Posterior cingulate gyrus (tissue), 11 donors: ENCODE results near the gene HNRNPUL1.

Source experiments
- DNase-seq, 10 donors: peaks; one replicate each; pipeline versions ENCODE4 v3.0.0 to v3.0.0-alpha.2; 2020 to 2021; ENCODE audit warnings: mixed read lengths in 3 of 10
- intact Hi-C: fragments of 100-400 bp; cut with DNase I; formaldehyde crosslinking; loops from one replicate; pipeline ENCODE4 v1.15.1; 2023

The HNRNPUL1 gene

DNA sequence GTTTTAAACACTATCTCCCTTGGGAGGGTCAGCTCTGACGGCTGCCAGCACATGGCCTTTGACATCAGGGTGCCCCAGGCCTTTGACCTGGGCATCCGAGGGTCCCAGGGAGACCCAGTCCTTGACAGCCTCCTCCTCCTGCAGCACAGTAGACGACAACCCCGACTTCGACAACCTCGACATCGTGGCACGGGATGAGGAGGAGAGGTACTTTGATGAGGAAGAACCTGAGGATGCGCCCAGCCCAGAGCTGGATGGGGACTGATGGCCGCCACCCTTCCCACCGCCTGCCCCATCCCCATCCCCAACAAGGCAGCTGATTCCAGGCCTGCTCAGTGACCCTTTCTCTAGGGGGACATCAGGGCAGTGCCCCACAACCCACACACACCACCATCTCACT is 58.3 kb downstream of the HNRNPUL1 start:
- DNase-seq: peak in 1 of 10 donors; percentile 25
- intact Hi-C loops: no loop called here

- DNase-seq: peak in 1 of 10 donors; percentile 24
- intact Hi-C loops: no loop called here
Measured at GRCh38 chr19:41323023-41323422, 58.9 kb downstream of the HNRNPUL1 start.

- intact Hi-C loops: no loop called here
- DNase-seq: peak in 1 of 10 donors; percentile 83
Measured at GRCh38 chr19:41323430-41324125, 59.4 kb downstream of the HNRNPUL1 start.

DNA sequence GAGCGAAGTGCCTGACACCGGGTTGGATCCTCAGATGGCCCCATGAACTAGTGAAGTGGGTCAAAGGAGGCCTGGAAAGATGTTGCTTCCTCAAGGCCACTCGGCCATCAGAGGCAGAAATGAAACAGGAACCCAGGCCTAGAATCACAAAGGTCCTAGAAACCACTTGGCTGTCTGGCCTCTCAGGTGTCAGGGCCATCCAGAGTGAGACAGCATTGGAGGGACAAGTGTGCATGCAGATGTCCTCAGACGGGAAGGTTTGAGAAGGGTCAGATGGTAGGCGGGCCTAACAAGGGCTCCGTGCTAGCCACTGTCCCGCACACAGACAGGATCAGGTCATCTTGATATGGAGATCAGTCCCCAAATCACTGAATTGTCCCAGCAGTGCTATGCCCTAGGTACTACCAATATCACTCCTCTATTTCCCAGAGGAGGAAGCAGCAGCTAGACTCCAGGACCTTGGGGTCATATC is 60.1 kb downstream of the HNRNPUL1 start:
- peak in 1 of 10 donors; percentile 64 for DNase-seq
- intact Hi-C loops: no loop called here

GRCh38 chr19:41324921-41325639 is 60.9 kb downstream of the HNRNPUL1 start:
- intact Hi-C loops: no loop called here
- peak in 2 of 10 donors; percentile 80 to 89 for DNase-seq

- intact Hi-C loops: no loop called here
- no peak for DNase-seq
Measured at GRCh38 chr19:41325640-41325946, 61.4 kb downstream of the HNRNPUL1 start.

DNA sequence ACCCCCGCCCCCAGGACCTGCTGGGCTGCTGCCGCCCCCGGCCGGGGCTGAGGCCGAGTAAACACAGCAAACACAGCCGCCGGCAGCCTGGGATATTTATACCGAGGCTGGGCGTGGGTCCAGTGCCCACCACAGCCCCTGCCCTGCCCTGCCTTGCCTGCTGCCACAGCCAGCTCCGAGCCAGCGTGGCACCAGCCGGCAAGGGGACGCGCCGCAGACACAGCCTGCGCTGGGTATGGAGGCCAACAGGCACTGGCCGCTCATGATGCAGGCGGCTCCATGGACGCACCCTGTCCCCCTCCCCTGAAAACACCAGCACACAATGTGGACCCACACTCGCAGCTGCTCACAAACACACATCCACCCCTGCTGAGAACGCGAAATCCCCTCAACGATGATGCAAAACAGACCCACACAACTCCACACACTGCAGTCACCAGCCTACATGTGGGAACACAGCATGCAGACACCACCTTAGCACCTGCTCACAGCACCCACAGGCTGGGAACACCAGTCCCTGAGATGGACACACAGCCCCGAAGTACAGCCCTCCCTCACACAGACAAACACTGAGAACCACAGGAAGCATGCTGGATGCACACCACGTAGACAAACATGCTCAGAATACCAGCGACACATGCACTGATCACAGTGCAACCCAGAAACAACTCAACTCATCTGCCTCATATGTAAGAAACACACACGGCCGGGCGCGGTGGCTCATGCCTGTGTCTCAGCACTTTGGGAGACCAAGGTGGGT is 62.0 kb downstream of the HNRNPUL1 start:
- intact Hi-C loops: no loop called here
- DNase-seq: peak in 5 of 10 donors; percentile 34 to 88 (median 59)

GRCh38 chr19:41327076-41327575 is 63.0 kb downstream of the HNRNPUL1 start:
- intact Hi-C loops: no loop called here
- DNase-seq: peak in 1 of 10 donors; percentile 37

- intact Hi-C loops: no loop called here
- DNase-seq: peak in 2 of 10 donors; percentile 75 to 87
Measured at GRCh38 chr19:41327576-41328156, 63.5 kb downstream of the HNRNPUL1 start.

DNA sequence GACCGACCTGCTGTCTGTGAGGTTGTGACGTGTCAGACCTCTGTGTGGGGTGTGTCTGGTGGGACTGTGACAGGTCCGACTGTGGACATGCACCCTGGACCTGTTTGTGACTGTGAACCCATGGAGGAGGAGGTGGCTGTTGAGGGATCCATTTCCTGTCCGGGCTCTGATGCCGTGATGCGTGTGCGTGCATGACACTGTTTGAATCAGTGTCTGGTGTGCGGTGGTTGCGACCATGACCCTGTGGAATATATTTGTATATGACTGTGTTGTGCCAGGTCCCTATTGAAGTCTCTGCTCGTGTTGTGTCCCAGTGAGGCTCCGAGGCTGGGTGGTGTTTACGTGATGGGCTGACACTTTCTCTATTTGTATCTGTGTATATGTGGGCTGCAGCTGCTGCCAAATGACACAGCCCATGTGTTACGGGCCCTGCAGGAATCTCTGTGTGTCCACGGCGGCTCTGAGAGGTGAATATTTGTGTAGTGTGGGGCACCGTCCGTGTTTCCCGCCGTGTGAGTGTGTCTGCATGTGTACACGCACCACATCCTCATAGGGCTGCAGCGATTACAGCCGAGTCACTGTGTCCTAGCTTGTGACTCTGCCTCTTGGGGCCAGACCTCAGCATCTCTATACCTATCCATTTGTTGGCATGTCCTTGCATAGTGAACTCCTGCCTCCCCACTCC is 64.1 kb downstream of the HNRNPUL1 start:
- intact Hi-C loops: no loop called here
- DNase-seq: no peak

- intact Hi-C loops: no loop called here
- no peak for DNase-seq
Measured at GRCh38 chr19:41328842-41329225, 64.7 kb downstream of the HNRNPUL1 start.

GRCh38 chr19:41330481-41330880 is 66.3 kb downstream of the HNRNPUL1 start:
- no peak for DNase-seq
- intact Hi-C loops: no loop called here

GRCh38 chr19:41330946-41331678 is 66.9 kb downstream of the HNRNPUL1 start:
- no peak for DNase-seq

GRCh38 chr19:41332000-41332399 is 67.8 kb downstream of the HNRNPUL1 start:
- DNase-seq: no peak
- intact Hi-C loops: no loop called here

More at GRCh38 chr19:41330946-41331678, 66.9 kb downstream of the HNRNPUL1 start:
- intact Hi-C loops: no loop called here

- intact Hi-C loops: no loop called here
- DNase-seq: no peak
Measured at GRCh38 chr19:41332468-41332867, 68.3 kb downstream of the HNRNPUL1 start.

- intact Hi-C loops: no loop called here
- no peak for DNase-seq
Measured at GRCh38 chr19:41334793-41335192, 70.6 kb downstream of the HNRNPUL1 start.

GRCh38 chr19:41335467-41335866 is 71.3 kb downstream of the HNRNPUL1 start:
- intact Hi-C loops: no loop called here
- no peak for DNase-seq

GRCh38 chr19:41339936-41340335 is 75.8 kb downstream of the HNRNPUL1 start:
- DNase-seq: no peak
- intact Hi-C loops: no loop called here
